HepG2 (cell line): Measurements from ENCODE around the gene SMIM38. TPM values are rescaled to one million over a fixed set of nuclear protein-coding genes. Genes with fewer than 3 reads are reported as not detected.
A peak's percentile ranks its signal among the peaks of the same experiment; 100 is the strongest.

Experiments used
- ASH2L ChIP-seq: fragments of 300-600, 200-600 bp; sonication (generic); IDR thresholded peaks from 2 replicates; pipeline ENCODE4 v1.7.0; 2017; ENCODE audit warnings: low read depth, mild to moderate bottlenecking, moderate library complexity, mixed read lengths, low read length; ENCODE audit not compliant: insufficient read length
- ATF7 ChIP-seq, 2 experiments: fragments of 450-650 bp in 1 of 2; sonication (generic) in 1 of 2; formaldehyde crosslinking in 1 of 2; IDR thresholded peaks; 2 replicates each; pipeline versions ENCODE4 v1.4.0 to v1.6.1; 2016 to 2020; ENCODE audit warnings: antibody characterized with exemption in 1 of 2, mild to moderate bottlenecking in 1 of 2, missing genetic modification reagents in 1 of 2
- CBX1 ChIP-seq: IDR thresholded peaks from one replicate; pipeline ENCODE4 v1.6.1; 2016; ENCODE audit warnings: antibody characterized with exemption, low read depth
- CEBPG ChIP-seq: IDR thresholded peaks from 2 replicates; pipeline ENCODE4 v1.6.1; 2016
- HIVEP1 ChIP-seq: sonication (generic); formaldehyde crosslinking; IDR thresholded peaks from 2 replicates; pipeline ENCODE4 v1.4.0; 2020; ENCODE audit warnings: mild to moderate bottlenecking, missing genetic modification reagents
- KLF16 ChIP-seq, 2 experiments: sonication (generic) in 1 of 2; formaldehyde crosslinking in 1 of 2; IDR thresholded peaks; 2 replicates each; pipeline versions ENCODE4 v1.6.1 to v1.8.0; 2016 to 2023; ENCODE audit warnings: missing genetic modification reagents in 2 of 2, missing compliant biosample characterization in 1 of 2
- SCMH1 ChIP-seq: sonication (generic); formaldehyde crosslinking; IDR thresholded peaks from 2 replicates; pipeline ENCODE4 v1.9.0; 2021; ENCODE audit warnings: missing genetic modification reagents, mild to moderate bottlenecking, borderline replicate concordance
- U2AF1 ChIP-seq: fragments of 200-400 bp; formaldehyde crosslinking; optimal IDR thresholded peaks from 2 replicates; pipeline ENCODE3; 2017; ENCODE audit warnings: mild to moderate bottlenecking, low read depth, low read length
- ZNF558 ChIP-seq: sonication (generic); formaldehyde crosslinking; IDR thresholded peaks from 2 replicates; pipeline ENCODE4 v1.9.0; 2022; ENCODE audit warnings: mild to moderate bottlenecking, missing genetic modification reagents, borderline replicate concordance
- polyA plus RNA-seq, 8 experiments: library from polyadenylated mRNA; depleted of rRNA in 3 of 8; stranded (reverse) in 7 of 8; unstranded in 1 of 8; fragments of >200 nt; fragmentation: Illumina TruSeq in 4 of 8; extraction: Trizol in 4 of 8; gene quantifications; 2 replicates each; pipeline versions ENCODE4 v1.2.1 to v1.2.3, GENCODE V29; 2011 to 2016; ENCODE audit warnings: low read depth in 4 of 8, missing spikeins in 1 of 8, mixed read lengths in 1 of 8; ENCODE audit not compliant: insufficient read depth in 1 of 8
- total RNA-seq, 5 experiments: library from RNA; depleted of rRNA; stranded (reverse); fragments of >200 nt; fragmentation: Illumina TruSeq; extraction: Trizol; gene quantifications; 2 replicates each; pipeline ENCODE4 v1.2.3, GENCODE V29; 2016; ENCODE audit warnings: low read depth in 1 of 5
- TF ChIP-seq, protein P1 (sequence below): sonication (generic); formaldehyde crosslinking; IDR thresholded peaks from 2 replicates; pipeline ENCODE4 v1.4.0; 2020; ENCODE audit warnings: missing genetic modification reagents
- TF ChIP-seq, protein P2 (sequence below): sonication (generic); formaldehyde crosslinking; IDR thresholded peaks from 2 replicates; pipeline ENCODE4 v1.8.1; 2023; ENCODE audit warnings: mild to moderate bottlenecking, missing genetic modification reagents
- TF ChIP-seq, protein P3 (sequence below): IDR thresholded peaks from 2 replicates; pipeline ENCODE4 v1.4.0; 2020; ENCODE audit warnings: mild to moderate bottlenecking, missing genetic modification reagents
- TF ChIP-seq, protein P4 (sequence below): sonication (generic); formaldehyde crosslinking; IDR thresholded peaks from 2 replicates; pipeline ENCODE4 v1.5.1; 2020; ENCODE audit warnings: mild to moderate bottlenecking, missing genetic modification reagents, moderate library complexity

Gene SMIM38
- total and polyA plus RNA-seq, 2 of the 13 experiments (the other 11 are each of a cell fraction or from before 2014, with no cell fraction given) = 0.30 to 0.40 TPM

DNA sequence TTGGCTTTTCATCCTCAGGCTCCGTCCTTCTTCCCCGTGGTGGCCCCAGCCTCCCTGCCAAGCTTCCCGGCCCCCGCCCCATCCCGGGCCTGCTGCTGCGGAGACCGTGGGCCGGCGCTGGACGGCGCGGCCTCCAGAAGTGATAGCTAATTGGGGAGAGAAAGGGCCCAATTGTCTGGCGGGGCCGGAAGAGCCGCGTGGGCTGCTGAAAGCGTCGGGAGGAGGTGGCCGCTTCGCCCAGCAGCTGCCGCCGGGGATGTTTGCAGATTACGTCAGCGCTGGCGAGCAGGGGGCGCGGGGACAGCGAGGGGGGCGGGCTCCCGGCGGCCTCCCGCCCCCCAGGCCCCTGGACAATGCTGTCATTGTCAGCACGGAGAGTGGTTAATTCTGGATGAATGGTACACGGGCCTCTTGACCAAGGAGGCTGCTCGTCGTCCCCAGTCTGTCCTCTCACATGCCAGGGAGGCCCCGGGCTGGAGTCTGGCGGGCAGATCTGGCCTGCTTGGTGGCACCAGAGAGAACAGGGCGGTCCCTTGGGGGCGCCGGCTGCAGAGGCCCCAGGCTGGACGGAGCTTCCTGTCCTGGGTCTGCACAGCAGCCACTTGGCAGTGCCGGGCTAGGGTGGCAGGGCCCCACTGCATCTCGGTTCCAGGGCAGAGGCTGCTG, 1.6 kb downstream of the SMIM38 start (continued):
- TF ChIP-seq, protein P1, sequence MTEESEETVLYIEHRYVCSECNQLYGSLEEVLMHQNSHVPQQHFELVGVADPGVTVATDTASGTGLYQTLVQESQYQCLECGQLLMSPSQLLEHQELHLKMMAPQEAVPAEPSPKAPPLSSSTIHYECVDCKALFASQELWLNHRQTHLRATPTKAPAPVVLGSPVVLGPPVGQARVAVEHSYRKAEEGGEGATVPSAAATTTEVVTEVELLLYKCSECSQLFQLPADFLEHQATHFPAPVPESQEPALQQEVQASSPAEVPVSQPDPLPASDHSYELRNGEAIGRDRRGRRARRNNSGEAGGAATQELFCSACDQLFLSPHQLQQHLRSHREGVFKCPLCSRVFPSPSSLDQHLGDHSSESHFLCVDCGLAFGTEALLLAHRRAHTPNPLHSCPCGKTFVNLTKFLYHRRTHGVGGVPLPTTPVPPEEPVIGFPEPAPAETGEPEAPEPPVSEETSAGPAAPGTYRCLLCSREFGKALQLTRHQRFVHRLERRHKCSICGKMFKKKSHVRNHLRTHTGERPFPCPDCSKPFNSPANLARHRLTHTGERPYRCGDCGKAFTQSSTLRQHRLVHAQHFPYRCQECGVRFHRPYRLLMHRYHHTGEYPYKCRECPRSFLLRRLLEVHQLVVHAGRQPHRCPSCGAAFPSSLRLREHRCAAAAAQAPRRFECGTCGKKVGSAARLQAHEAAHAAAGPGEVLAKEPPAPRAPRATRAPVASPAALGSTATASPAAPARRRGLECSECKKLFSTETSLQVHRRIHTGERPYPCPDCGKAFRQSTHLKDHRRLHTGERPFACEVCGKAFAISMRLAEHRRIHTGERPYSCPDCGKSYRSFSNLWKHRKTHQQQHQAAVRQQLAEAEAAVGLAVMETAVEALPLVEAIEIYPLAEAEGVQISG (CRISPR knock-in tag) = peak; percentile 51
- TF ChIP-seq, protein P2, sequence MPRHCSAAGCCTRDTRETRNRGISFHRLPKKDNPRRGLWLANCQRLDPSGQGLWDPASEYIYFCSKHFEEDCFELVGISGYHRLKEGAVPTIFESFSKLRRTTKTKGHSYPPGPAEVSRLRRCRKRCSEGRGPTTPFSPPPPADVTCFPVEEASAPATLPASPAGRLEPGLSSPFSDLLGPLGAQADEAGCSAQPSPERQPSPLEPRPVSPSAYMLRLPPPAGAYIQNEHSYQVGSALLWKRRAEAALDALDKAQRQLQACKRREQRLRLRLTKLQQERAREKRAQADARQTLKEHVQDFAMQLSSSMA (CRISPR knock-in tag) = no peak
- TF ChIP-seq CEBPG (peak; percentile 73), ASH2L (peak; percentile 30), HIVEP1 (CRISPR knock-in tag) (peak; percentile 16; the same call in 1 of the 2 replicates), KLF16 (CRISPR knock-in tag; IDR thresholded peaks at IDR 0.05) (0 out of 4 replicates have a peak, but pooled peaks of 1 of the 2 experiments have one; percentile 24), CBX1 (peak; percentile 36), U2AF1 (no peak), ATF7 (IDR thresholded peaks at IDR 0.05) (peak; percentile 50), ATF7 (CRISPR knock-in tag; IDR thresholded peaks at IDR 0.05) (peak; percentile 89), SCMH1 (CRISPR knock-in tag) (no peak), ZNF558 (peak; percentile 70; the same call in 1 of the 2 replicates)
- TF ChIP-seq, protein P3, sequence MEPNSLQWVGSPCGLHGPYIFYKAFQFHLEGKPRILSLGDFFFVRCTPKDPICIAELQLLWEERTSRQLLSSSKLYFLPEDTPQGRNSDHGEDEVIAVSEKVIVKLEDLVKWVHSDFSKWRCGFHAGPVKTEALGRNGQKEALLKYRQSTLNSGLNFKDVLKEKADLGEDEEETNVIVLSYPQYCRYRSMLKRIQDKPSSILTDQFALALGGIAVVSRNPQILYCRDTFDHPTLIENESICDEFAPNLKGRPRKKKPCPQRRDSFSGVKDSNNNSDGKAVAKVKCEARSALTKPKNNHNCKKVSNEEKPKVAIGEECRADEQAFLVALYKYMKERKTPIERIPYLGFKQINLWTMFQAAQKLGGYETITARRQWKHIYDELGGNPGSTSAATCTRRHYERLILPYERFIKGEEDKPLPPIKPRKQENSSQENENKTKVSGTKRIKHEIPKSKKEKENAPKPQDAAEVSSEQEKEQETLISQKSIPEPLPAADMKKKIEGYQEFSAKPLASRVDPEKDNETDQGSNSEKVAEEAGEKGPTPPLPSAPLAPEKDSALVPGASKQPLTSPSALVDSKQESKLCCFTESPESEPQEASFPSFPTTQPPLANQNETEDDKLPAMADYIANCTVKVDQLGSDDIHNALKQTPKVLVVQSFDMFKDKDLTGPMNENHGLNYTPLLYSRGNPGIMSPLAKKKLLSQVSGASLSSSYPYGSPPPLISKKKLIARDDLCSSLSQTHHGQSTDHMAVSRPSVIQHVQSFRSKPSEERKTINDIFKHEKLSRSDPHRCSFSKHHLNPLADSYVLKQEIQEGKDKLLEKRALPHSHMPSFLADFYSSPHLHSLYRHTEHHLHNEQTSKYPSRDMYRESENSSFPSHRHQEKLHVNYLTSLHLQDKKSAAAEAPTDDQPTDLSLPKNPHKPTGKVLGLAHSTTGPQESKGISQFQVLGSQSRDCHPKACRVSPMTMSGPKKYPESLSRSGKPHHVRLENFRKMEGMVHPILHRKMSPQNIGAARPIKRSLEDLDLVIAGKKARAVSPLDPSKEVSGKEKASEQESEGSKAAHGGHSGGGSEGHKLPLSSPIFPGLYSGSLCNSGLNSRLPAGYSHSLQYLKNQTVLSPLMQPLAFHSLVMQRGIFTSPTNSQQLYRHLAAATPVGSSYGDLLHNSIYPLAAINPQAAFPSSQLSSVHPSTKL = peak; percentile 79
- TF ChIP-seq, protein P4, sequence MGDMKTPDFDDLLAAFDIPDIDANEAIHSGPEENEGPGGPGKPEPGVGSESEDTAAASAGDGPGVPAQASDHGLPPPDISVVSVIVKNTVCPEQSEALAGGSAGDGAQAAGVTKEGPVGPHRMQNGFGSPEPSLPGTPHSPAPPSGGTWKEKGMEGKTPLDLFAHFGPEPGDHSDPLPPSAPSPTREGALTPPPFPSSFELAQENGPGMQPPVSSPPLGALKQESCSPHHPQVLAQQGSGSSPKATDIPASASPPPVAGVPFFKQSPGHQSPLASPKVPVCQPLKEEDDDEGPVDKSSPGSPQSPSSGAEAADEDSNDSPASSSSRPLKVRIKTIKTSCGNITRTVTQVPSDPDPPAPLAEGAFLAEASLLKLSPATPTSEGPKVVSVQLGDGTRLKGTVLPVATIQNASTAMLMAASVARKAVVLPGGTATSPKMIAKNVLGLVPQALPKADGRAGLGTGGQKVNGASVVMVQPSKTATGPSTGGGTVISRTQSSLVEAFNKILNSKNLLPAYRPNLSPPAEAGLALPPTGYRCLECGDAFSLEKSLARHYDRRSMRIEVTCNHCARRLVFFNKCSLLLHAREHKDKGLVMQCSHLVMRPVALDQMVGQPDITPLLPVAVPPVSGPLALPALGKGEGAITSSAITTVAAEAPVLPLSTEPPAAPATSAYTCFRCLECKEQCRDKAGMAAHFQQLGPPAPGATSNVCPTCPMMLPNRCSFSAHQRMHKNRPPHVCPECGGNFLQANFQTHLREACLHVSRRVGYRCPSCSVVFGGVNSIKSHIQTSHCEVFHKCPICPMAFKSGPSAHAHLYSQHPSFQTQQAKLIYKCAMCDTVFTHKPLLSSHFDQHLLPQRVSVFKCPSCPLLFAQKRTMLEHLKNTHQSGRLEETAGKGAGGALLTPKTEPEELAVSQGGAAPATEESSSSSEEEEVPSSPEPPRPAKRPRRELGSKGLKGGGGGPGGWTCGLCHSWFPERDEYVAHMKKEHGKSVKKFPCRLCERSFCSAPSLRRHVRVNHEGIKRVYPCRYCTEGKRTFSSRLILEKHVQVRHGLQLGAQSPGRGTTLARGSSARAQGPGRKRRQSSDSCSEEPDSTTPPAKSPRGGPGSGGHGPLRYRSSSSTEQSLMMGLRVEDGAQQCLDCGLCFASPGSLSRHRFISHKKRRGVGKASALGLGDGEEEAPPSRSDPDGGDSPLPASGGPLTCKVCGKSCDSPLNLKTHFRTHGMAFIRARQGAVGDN = peak; percentile 90
